IMR-90 (cell line): ENCODE measurements around the gene CDK6. TPM values are rescaled to one million over a fixed set of nuclear protein-coding genes. Genes with fewer than 3 reads are reported as not detected.
A peak's percentile ranks its signal among the peaks of the same experiment; 100 is the strongest.

Experiments used
- ATAC-seq: fragments of 200-7000 bp; cut with Tn5 transposase; 2 replicates; pipeline ENCODE4 v1.9.1; 2020; ENCODE audit warnings: low read depth, mild to moderate bottlenecking, moderate library complexity
- BruUV-seq: library from RNA; stranded (reverse); fragments of 400-500 nt; replicated peaks from 2 replicates; lab custom pipeline; 2021; lab: Mats Ljungman, UMichigan
- CTCF ChIA-PET: fragments of 300-600 bp; formaldehyde crosslinking; extraction: SDS; loops from one replicate; lab custom pipeline; 2021; ENCODE audit warnings: antibody characterized with exemption; lab: Yijun Ruan, JAX
- POLR2A ChIA-PET: fragments of 300-600 bp; sonication (Branson Sonifier 250); formaldehyde crosslinking; loops from one replicate; lab custom pipeline; 2022; ENCODE audit warnings: antibody characterized with exemption; ENCODE audit not compliant: unreplicated experiment; lab: Charles Lee
- DNase-seq: peaks from one replicate; pipeline ENCODE4 v3.0.0; 2013
- H2AFZ ChIP-seq: replicated peaks from 2 replicates; pipeline ENCODE3; 2013; ENCODE audit warnings: low read length, mild to moderate bottlenecking; ENCODE audit not compliant: poor library complexity
- H2AK5ac ChIP-seq: 2 replicates; pipeline ENCODE4 v1.6.1; 2013; ENCODE audit warnings: low read depth, low read length, inconsistent platforms
- H2AK9ac ChIP-seq: replicated peaks from 2 replicates; pipeline ENCODE3; 2013; ENCODE audit warnings: mild to moderate bottlenecking, low read depth, low read length, moderate library complexity; ENCODE audit not compliant: poor library complexity
- H2BK120ac ChIP-seq: 2 replicates; pipeline ENCODE4 v1.6.1; 2013; ENCODE audit warnings: low read depth, low read length, inconsistent platforms
- H2BK15ac ChIP-seq: 3 replicates; pipeline ENCODE4 v1.6.1; 2013; ENCODE audit warnings: low read depth, low read length, inconsistent platforms
- H2BK20ac ChIP-seq: 2 replicates; pipeline ENCODE4 v1.6.1; 2013; ENCODE audit warnings: low read depth, mild to moderate bottlenecking, inconsistent platforms, low read length, moderate library complexity
- H2BK5ac ChIP-seq: 2 replicates; pipeline ENCODE4 v1.6.1; 2013; ENCODE audit warnings: mild to moderate bottlenecking, low read depth, low read length, inconsistent platforms; ENCODE audit not compliant: poor library complexity, severe bottlenecking
- H3K14ac ChIP-seq: replicated peaks from 2 replicates; pipeline ENCODE4 v1.6.1; 2013; ENCODE audit warnings: low read depth, low read length, inconsistent platforms
- H3K18ac ChIP-seq: 2 replicates; pipeline ENCODE4 v1.6.1; 2013; ENCODE audit warnings: low read depth, low read length, control low read depth
- H3K23ac ChIP-seq: 2 replicates; pipeline ENCODE4 v1.6.1; 2013; ENCODE audit warnings: low read depth, low read length, inconsistent platforms
- H3K27ac ChIP-seq: 2 replicates; pipeline ENCODE4 v1.5.1; 2013; ENCODE audit warnings: mild to moderate bottlenecking, control low read depth, low read length; ENCODE audit not compliant: insufficient read depth
- H3K27me3 ChIP-seq: 2 replicates; pipeline ENCODE4 v1.6.1; 2013; ENCODE audit warnings: low read length; ENCODE audit not compliant: control insufficient read depth, insufficient read depth
- H3K36me3 ChIP-seq: 2 replicates; pipeline ENCODE4 v1.6.1; 2013; ENCODE audit warnings: low read length, mixed read lengths; ENCODE audit not compliant: control insufficient read depth, insufficient read depth
- H3K4ac ChIP-seq: 2 replicates; pipeline ENCODE4 v1.6.1; 2013; ENCODE audit warnings: low read depth, low read length, inconsistent platforms
- H3K4me1 ChIP-seq: 2 replicates; pipeline ENCODE4 v1.6.1; 2013; ENCODE audit warnings: low read length, mixed read lengths; ENCODE audit not compliant: control insufficient read depth, insufficient read depth
- H3K4me2 ChIP-seq: 2 replicates; pipeline ENCODE4 v1.6.1; 2013; ENCODE audit warnings: low read depth, mild to moderate bottlenecking, control low read depth, low read length, moderate library complexity
- H3K4me3 ChIP-seq: 2 replicates; pipeline ENCODE4 v1.5.1; 2013; ENCODE audit warnings: low read depth, mild to moderate bottlenecking, control low read depth, low read length, moderate library complexity; ENCODE audit not compliant: insufficient read depth
- H3K56ac ChIP-seq: 2 replicates; pipeline ENCODE4 v1.6.1; 2013; ENCODE audit warnings: low read length, inconsistent platforms; ENCODE audit not compliant: insufficient read depth; ENCODE audit errors: extremely low read depth
- H3K79me1 ChIP-seq, 2 experiments: 2 replicates each; pipeline ENCODE4 v1.6.1; 2013; ENCODE audit warnings: low read length in 2 of 2, inconsistent platforms in 1 of 2, low read depth in 1 of 2
- H3K9ac ChIP-seq: 2 replicates; pipeline ENCODE4 v1.6.1; 2013; ENCODE audit warnings: low read depth, low read length, control low read depth
- H3K9me1 ChIP-seq: 2 replicates; pipeline ENCODE4 v1.6.1; 2013; ENCODE audit warnings: low read length, inconsistent platforms; ENCODE audit not compliant: insufficient read depth
- H3K9me3 ChIP-seq: 2 replicates; pipeline ENCODE4 v1.6.1; 2013; ENCODE audit warnings: low read length; ENCODE audit not compliant: control insufficient read depth, insufficient read depth
- H4K20me1 ChIP-seq: 2 replicates; pipeline ENCODE4 v1.6.1; 2013; ENCODE audit warnings: low read length, inconsistent platforms; ENCODE audit not compliant: insufficient read depth
- H4K5ac ChIP-seq: 2 replicates; pipeline ENCODE4 v1.6.1; 2013; ENCODE audit warnings: mild to moderate bottlenecking, low read depth, low read length, control low read depth
- H4K8ac ChIP-seq, 2 experiments: 2 replicates each; pipeline ENCODE4 v1.6.1; 2013; ENCODE audit warnings: low read depth in 2 of 2, low read length in 2 of 2, control low read depth in 1 of 2, inconsistent platforms in 1 of 2
- H4K91ac ChIP-seq: 2 replicates; pipeline ENCODE4 v1.6.1; 2013; ENCODE audit warnings: low read depth, low read length, inconsistent platforms; ENCODE audit not compliant: insufficient read depth
- BHLHE40 ChIP-seq: fragments of 150-350 bp; IDR thresholded peaks from 2 replicates; pipeline ENCODE4 v1.6.1; 2016; ENCODE audit warnings: mild to moderate bottlenecking, low read depth, low read length
- CEBPB ChIP-seq: IDR thresholded peaks from 2 replicates; pipeline ENCODE4 v1.6.1; 2012; ENCODE audit warnings: low read depth, low read length, improper control_type of control experiment
- FOS ChIP-seq: fragments of 150-350 bp; IDR thresholded peaks from 2 replicates; pipeline ENCODE4 v1.6.1; 2016; ENCODE audit warnings: low read depth, low read length
- MAFK ChIP-seq: IDR thresholded peaks from 2 replicates; pipeline ENCODE4 v1.6.1; 2012; ENCODE audit warnings: low read depth, low read length, improper control_type of control experiment
- MXI1 ChIP-seq: IDR thresholded peaks from 2 replicates; pipeline ENCODE4 v1.6.1; 2012; ENCODE audit warnings: low read depth, mild to moderate bottlenecking, low read length, moderate library complexity, borderline replicate concordance
- NFE2L2 ChIP-seq: fragments of 150-350 bp; IDR thresholded peaks from 2 replicates; pipeline ENCODE4 v1.6.1; 2016; ENCODE audit warnings: low read depth, mild to moderate bottlenecking, low read length
- RAD21 ChIP-seq: IDR thresholded peaks from 2 replicates; pipeline ENCODE4 v1.6.1; 2012; ENCODE audit warnings: low read length, improper control_type of control experiment
- RCOR1 ChIP-seq: IDR thresholded peaks from 2 replicates; pipeline ENCODE4 v1.6.1; 2012; ENCODE audit warnings: mild to moderate bottlenecking, low read length, improper control_type of control experiment; ENCODE audit not compliant: insufficient replicate concordance
- RFX5 ChIP-seq: IDR thresholded peaks from 2 replicates; pipeline ENCODE4 v1.8.0; 2012; ENCODE audit warnings: low read depth, mild to moderate bottlenecking, low read length, moderate library complexity
- WGBS, 2 experiments: methylation state at CpG; one replicate each; pipeline versions ENCODE4 v1.1.5 to v1.1.7; 2013; ENCODE audit warnings: missing lambda C conversion rate in 2 of 2; ENCODE audit not compliant: insufficient read length in 1 of 2; ENCODE audit errors: extremely low coverage in 2 of 2; 5-methylcytosine and 5-hydroxymethylcytosine counted together
- dilution Hi-C: fragments of 300-500 bp; cut with HindIII; formaldehyde crosslinking; loops from one replicate; pipeline ENCODE4 v1.14.3; 2018; ENCODE audit warnings: low sequenced_read_pairs; ENCODE audit not compliant: unreplicated experiment
- in situ Hi-C: fragments of 300-500 bp; cut with MboI; formaldehyde crosslinking; loops from 3 replicates; pipeline ENCODE4 v1.14.3; 2019; ENCODE audit warnings: low sequenced_read_pairs, inconsistent platforms, mixed read lengths
- intact Hi-C: fragments of 100-400 bp; cut with micrococcal nuclease; formaldehyde crosslinking; loops from 2 replicates; pipeline ENCODE4 v1.10.0; 2022
- polyA plus RNA-seq, 3 experiments: library from polyadenylated mRNA; depleted of rRNA; stranded (reverse); fragments of >200 nt; gene quantifications; 2 replicates each; pipeline ENCODE4 v1.2.3, GENCODE V29; 2012; ENCODE audit warnings: low replicate concordance in 1 of 3
- total RNA-seq: library from RNA; depleted of rRNA; stranded (reverse); fragments of >200 nt; gene quantifications from 2 replicates; pipeline ENCODE4 v1.2.3, GENCODE V29; 2012
- TF ChIP-seq, protein P1 (sequence below): fragments of 150-350 bp; IDR thresholded peaks from 2 replicates; pipeline ENCODE4 v1.6.1; 2016; ENCODE audit warnings: low read depth, mild to moderate bottlenecking, low read length, moderate library complexity, borderline replicate concordance
- TF ChIP-seq, protein P2 (sequence below): conservative IDR thresholded peaks from 2 replicates; pipeline ENCODE4 v1.5.1; 2012; ENCODE audit warnings: mild to moderate bottlenecking, low read depth, low read length, improper control_type of control experiment

The CDK6 gene
- total and polyA plus RNA-seq, 2 of the 4 experiments (the other 2 are of a cell fraction), result 21.5 to 195 TPM

- WGBS, 2 experiments, result no CpG with 5 or more reads among the region's 4 CpGs
- CTCF ChIA-PET, result no interaction called here
- peak overlapping the region; percentile 22; the same call in 1 of the 2 replicates for H3K4ac ChIP-seq
- POLR2A ChIA-PET, result no interaction called here
- peak overlapping the region; percentile 33; the same call in 1 of the 2 replicates for H3K14ac ChIP-seq
- H2BK20ac ChIP-seq, result peak overlapping the region; percentile 38; the same call in 1 of the 2 replicates
- dilution Hi-C loops (no loop called here), in situ Hi-C loops (no loop called here), intact Hi-C loops (no loop called here)
- H3K23ac ChIP-seq, result peak overlapping the region; percentile 36; the same call in 1 of the 2 replicates
- no peak overlapping the region for H3K4me2 ChIP-seq
- H3K9me1 ChIP-seq, result peaks cover 15% of the 10 kb centered on the region
- H3K56ac ChIP-seq, result no peak overlapping the region
- peaks cover 49 to 69% of the 10 kb centered on the region in 2 experiments for H3K79me1 ChIP-seq
- peak overlapping the region; percentile 71 for H2AK5ac ChIP-seq
- no peak overlapping the region; a peak in 1 of 4 replicates for H4K8ac ChIP-seq
- no peaks in the 10 kb centered on the region for H3K27me3 ChIP-seq
- H2AFZ ChIP-seq, result no peak overlapping the region
- no peak for ATAC-seq
- peak overlapping the region; percentile 75 for H2BK5ac ChIP-seq
- no peak overlapping the region; the same call in 1 of the 2 replicates for H4K5ac ChIP-seq
- no peak overlapping the region for H2AK9ac ChIP-seq
- no peak overlapping the region for H3K4me3 ChIP-seq
- H2BK15ac ChIP-seq, result no peak overlapping the region
- no TSS peak for BruUV-seq
- H3K18ac ChIP-seq, result peak overlapping the region; percentile 65; the same call in 1 of the 2 replicates
- H3K9ac ChIP-seq, result no peak overlapping the region
- H4K20me1 ChIP-seq, result peaks cover 15% of the 10 kb centered on the region; the same call in 1 of the 2 replicates
- H3K9me3 ChIP-seq, result no peaks in the 10 kb centered on the region; the same call in 1 of the 2 replicates
- H2BK120ac ChIP-seq, result no peak overlapping the region
- H3K36me3 ChIP-seq, result peaks cover 7% of the 10 kb centered on the region
- H3K27ac ChIP-seq, result no peak overlapping the region
- no peak for DNase-seq
- no peak for TF ChIP-seq MXI1
- no peak for TF ChIP-seq RCOR1
- no peak for TF ChIP-seq FOS
- no peak for TF ChIP-seq BHLHE40
- TF ChIP-seq, protein P1, sequence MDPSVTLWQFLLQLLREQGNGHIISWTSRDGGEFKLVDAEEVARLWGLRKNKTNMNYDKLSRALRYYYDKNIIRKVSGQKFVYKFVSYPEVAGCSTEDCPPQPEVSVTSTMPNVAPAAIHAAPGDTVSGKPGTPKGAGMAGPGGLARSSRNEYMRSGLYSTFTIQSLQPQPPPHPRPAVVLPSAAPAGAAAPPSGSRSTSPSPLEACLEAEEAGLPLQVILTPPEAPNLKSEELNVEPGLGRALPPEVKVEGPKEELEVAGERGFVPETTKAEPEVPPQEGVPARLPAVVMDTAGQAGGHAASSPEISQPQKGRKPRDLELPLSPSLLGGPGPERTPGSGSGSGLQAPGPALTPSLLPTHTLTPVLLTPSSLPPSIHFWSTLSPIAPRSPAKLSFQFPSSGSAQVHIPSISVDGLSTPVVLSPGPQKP, result no peak
- no peak for TF ChIP-seq CEBPB
- no peak for TF ChIP-seq MAFK
- TF ChIP-seq, protein P2, sequence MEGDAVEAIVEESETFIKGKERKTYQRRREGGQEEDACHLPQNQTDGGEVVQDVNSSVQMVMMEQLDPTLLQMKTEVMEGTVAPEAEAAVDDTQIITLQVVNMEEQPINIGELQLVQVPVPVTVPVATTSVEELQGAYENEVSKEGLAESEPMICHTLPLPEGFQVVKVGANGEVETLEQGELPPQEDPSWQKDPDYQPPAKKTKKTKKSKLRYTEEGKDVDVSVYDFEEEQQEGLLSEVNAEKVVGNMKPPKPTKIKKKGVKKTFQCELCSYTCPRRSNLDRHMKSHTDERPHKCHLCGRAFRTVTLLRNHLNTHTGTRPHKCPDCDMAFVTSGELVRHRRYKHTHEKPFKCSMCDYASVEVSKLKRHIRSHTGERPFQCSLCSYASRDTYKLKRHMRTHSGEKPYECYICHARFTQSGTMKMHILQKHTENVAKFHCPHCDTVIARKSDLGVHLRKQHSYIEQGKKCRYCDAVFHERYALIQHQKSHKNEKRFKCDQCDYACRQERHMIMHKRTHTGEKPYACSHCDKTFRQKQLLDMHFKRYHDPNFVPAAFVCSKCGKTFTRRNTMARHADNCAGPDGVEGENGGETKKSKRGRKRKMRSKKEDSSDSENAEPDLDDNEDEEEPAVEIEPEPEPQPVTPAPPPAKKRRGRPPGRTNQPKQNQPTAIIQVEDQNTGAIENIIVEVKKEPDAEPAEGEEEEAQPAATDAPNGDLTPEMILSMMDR, result no peak
- TF ChIP-seq NFE2L2, result no peak
- TF ChIP-seq RAD21, result no peak
- TF ChIP-seq RFX5, result no peak
- no peak overlapping the region for H4K91ac ChIP-seq
- H3K4me1 ChIP-seq, result peaks cover 5% of the 10 kb centered on the region
Measured at GRCh38 chr7:92626281-92626809, 210.0 kb downstream of the CDK6 start.
